Activated T-cell treated with anti-CD3 and anti-CD28 coated beads, Interleukin-2, amount 50 U/mL, for 24 hours (primary cell): ENCODE results near the gene CTU2.

Source experiments
- DNase-seq: peaks from one replicate; pipeline ENCODE4 v3.0.0-alpha.2; 2020
- H3K27ac Mint-ChIP-seq: 2 replicates; pipeline ENCODE4 v1.8.0; 2020; ENCODE audit warnings: mild to moderate bottlenecking, mixed read lengths
- H3K27me3 Mint-ChIP-seq: 2 replicates; pipeline ENCODE4 v1.8.0; 2020; ENCODE audit warnings: mixed read lengths
- H3K36me3 Mint-ChIP-seq: 2 replicates; pipeline ENCODE4 v1.8.0; 2020; ENCODE audit warnings: low read depth, mixed read lengths
- H3K4me1 Mint-ChIP-seq: 2 replicates; pipeline ENCODE4 v1.8.0; 2020; ENCODE audit warnings: low read depth, mixed read lengths
- H3K4me3 Mint-ChIP-seq: 2 replicates; pipeline ENCODE4 v1.8.0; 2020; ENCODE audit warnings: mild to moderate bottlenecking, moderate library complexity, mixed read lengths
- H3K9me3 Mint-ChIP-seq: 2 replicates; pipeline ENCODE4 v1.8.0; 2020; ENCODE audit warnings: mixed read lengths

CTU2 gene

GRCh38 chr16:88711750-88712340 is 5.5 kb downstream of the CTU2 start:
- DNase-seq = no peak
- Mint-ChIP-seq H3K9me3 (no peaks in the 10 kb centered on the region), H3K27me3 (no peaks in the 10 kb centered on the region), H3K27ac (peak overlapping the region; percentile 67), H3K36me3 (peaks cover 79% of the 10 kb centered on the region), H3K4me1 (peaks cover 39% of the 10 kb centered on the region), H3K4me3 (no peak overlapping the region)

- Mint-ChIP-seq H3K27me3 (no peaks in the 10 kb centered on the region), H3K4me3 (no peak overlapping the region), H3K4me1 (peaks cover 32% of the 10 kb centered on the region), H3K9me3 (no peaks in the 10 kb centered on the region), H3K36me3 (peaks cover 79% of the 10 kb centered on the region), H3K27ac (peak overlapping the region; percentile 67)
- no peak for DNase-seq
Measured at GRCh38 chr16:88712362-88712979, 6.2 kb downstream of the CTU2 start.

- no peak overlapping the region for H3K4me3 Mint-ChIP-seq
- peaks cover 27% of the 10 kb centered on the region for H3K4me1 Mint-ChIP-seq
- H3K36me3 Mint-ChIP-seq = peaks cover 84% of the 10 kb centered on the region
- no peaks in the 10 kb centered on the region for H3K9me3 Mint-ChIP-seq
- H3K27ac Mint-ChIP-seq = peak overlapping the region; percentile 61
- no peak for DNase-seq
- no peaks in the 10 kb centered on the region for H3K27me3 Mint-ChIP-seq
Measured at GRCh38 chr16:88713054-88713453, 6.8 kb downstream of the CTU2 start.

- Mint-ChIP-seq H3K27ac (peak overlapping the region; percentile 61), H3K36me3 (peaks cover 84% of the 10 kb centered on the region), H3K4me1 (peaks cover 20% of the 10 kb centered on the region), H3K4me3 (no peak overlapping the region), H3K9me3 (no peaks in the 10 kb centered on the region), H3K27me3 (no peaks in the 10 kb centered on the region)
- no peak for DNase-seq
Measured at GRCh38 chr16:88713568-88714419, 7.5 kb downstream of the CTU2 start.

DNA sequence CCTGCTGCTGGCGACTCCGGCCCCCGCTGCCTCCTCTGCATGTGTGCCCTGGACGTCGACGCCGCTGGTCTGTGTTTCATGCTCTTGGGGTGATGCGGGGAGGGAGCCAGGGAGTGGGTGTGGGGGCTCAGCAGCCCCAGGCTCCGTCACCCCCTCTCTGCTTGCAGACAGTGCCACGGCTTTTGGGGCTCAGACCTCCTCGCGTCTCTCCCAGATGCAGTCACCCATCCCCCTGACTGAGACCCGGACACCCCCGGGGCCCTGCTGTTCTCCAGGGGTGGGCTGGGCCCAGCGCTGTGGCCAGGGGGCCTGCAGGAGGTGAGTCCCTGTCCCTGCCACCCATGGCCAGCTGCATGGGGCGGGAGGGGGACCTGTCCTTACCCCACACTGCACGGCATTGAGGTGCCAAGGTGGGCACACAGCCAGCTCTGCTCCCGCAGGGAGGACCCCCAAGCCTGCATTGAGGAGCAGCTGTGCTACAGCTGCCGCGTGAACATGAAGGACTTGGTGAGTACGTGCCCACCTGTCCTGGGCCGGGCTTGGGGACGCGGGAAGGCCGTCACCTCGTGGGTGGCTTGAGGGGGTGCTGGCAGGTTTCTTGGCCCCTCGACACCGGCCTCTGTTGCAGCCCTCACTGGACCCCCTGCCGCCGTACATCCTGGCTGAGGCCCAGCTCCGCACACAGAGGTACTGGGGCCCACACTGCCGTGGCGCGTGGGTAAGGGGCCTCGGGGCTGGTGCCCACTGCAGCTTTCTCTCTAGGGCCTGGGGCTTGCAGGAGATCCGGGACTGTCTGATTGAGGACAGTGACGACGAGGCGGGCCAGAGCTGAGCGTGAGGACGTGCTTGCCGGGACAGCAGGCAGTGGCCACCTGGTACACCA is 8.4 kb downstream of the CTU2 start:
- DNase-seq = no peak
- Mint-ChIP-seq H3K36me3 (peaks cover 84% of the 10 kb centered on the region), H3K4me3 (no peak overlapping the region), H3K4me1 (peaks cover 13% of the 10 kb centered on the region), H3K27me3 (no peaks in the 10 kb centered on the region), H3K27ac (peak overlapping the region; percentile 63), H3K9me3 (no peaks in the 10 kb centered on the region)

DNA sequence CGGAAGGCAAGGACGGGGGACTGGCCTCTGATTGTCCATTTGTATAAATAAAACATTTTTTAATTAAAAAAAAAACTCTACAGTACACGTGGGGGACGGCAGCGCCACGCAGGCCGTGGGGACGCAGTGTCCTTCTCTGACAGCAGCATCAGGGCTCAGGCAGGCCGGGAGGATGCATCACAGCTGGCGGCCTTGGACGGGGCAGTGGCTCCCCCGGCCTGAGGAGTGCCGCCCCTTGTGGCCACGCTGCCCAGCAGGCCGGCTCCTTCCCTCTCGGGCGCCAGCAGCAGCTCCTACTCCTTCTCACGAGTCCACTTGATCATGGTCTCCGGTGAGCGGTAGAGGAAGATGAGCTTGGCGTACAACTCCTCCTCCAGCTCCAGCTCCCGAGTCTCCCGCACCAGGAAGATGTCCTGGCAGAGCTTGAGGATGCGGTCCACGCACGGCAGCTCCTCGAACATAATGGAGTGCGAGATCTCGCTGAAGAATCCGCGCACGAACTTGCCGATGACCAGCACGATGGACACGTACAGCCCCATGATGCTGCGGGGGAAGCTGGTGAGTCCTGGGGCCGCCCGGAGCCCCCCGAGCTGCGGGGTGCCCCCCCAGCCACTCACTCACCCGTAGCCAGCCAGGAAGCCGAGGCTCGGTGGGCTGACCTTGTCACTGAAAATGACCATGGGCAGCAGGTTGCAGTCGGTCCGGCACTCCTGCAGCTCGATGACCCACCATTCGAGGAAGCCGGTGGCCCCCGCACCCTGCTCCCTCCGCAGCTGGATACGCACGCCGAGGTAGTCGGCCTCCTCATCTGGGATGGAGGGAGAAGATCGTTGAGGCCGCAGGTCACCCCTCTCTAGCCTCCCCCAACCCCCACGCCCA is 9.2 kb downstream of the CTU2 start:
- Mint-ChIP-seq H3K9me3 (no peaks in the 10 kb centered on the region), H3K4me1 (peaks cover 11% of the 10 kb centered on the region), H3K36me3 (peaks cover 85% of the 10 kb centered on the region), H3K27me3 (no peaks in the 10 kb centered on the region), H3K27ac (peak overlapping the region; percentile 63), H3K4me3 (no peak overlapping the region)
- DNase-seq = no peak

DNA sequence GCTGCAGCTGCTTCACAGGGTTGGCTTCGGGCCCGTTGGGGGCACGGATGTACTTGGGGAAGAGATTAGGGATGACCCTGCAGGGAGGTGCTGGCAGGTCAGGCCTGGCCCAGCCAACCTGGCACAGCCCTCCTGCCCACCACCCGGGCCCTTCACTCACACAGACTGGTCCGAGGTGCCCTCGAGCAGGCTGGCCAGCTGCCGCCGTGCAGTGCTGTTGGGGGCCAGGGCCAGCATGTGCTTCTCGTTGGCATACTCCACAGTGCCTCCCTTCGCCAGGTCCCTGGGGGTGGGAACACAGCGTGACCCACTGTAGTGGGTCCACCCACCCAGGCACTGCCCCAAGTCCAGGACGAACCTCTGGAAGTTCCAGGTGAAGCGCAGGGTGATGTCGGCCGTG is 9.9 kb downstream of the CTU2 start:
- no peaks in the 10 kb centered on the region for H3K27me3 Mint-ChIP-seq
- H3K36me3 Mint-ChIP-seq = peaks cover 85% of the 10 kb centered on the region
- peaks cover 7% of the 10 kb centered on the region for H3K4me1 Mint-ChIP-seq
- no peaks in the 10 kb centered on the region for H3K9me3 Mint-ChIP-seq
- H3K27ac Mint-ChIP-seq = no peak overlapping the region
- no peak for DNase-seq
- no peak overlapping the region for H3K4me3 Mint-ChIP-seq

DNA sequence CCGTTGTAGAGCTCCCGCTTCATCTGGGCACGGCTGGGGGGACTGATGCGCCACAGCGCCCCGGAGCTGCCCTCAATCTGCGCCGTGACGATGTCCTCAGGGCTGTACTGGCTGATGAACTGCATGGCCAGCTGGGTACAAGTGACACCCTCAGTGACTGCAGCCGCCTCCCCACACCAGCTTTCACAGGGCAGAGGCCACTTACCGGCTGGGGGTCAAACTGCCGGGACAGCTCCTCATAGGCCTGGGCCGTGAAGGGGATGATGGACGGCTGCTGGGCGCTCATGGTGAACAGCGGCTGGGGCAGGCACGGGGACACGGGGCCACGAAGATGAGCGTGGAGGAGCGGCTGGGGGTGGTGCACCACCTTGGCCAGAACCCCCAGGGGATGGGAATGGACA is 10.3 kb downstream of the CTU2 start:
- peaks cover 84% of the 10 kb centered on the region for H3K36me3 Mint-ChIP-seq
- no peak for DNase-seq
- H3K4me3 Mint-ChIP-seq = no peak overlapping the region
- H3K27me3 Mint-ChIP-seq = no peaks in the 10 kb centered on the region
- no peak overlapping the region for H3K27ac Mint-ChIP-seq
- no peaks in the 10 kb centered on the region for H3K9me3 Mint-ChIP-seq
- H3K4me1 Mint-ChIP-seq = peaks cover 4% of the 10 kb centered on the region

DNA sequence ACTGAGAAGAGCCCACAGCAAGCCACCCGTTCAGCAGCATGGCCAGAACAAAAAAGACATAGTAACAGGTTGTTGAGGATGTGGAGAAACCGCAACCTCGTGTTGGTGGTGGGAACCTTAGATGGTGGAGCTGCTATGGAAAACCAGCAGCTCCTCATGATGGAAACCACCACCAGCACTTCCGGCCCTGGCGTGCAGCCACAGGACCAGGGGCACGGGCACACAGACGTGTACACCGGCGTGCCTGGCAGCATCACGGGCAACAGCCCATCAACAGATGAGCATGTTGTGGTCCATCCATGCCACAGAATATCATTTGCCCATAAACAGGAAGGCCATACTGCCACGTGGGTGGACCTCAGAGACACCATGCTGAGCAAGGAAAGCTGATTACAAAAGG is 11.9 kb downstream of the CTU2 start:
- no peaks in the 10 kb centered on the region for H3K4me1 Mint-ChIP-seq
- H3K9me3 Mint-ChIP-seq = no peaks in the 10 kb centered on the region
- no peak overlapping the region for H3K4me3 Mint-ChIP-seq
- H3K27me3 Mint-ChIP-seq = no peaks in the 10 kb centered on the region
- DNase-seq = no peak
- H3K36me3 Mint-ChIP-seq = peaks cover 88% of the 10 kb centered on the region
- H3K27ac Mint-ChIP-seq = peak overlapping the region; percentile 68

- Mint-ChIP-seq H3K27me3 (no peaks in the 10 kb centered on the region), H3K9me3 (no peaks in the 10 kb centered on the region), H3K4me3 (no peak overlapping the region), H3K27ac (peak overlapping the region; percentile 47), H3K36me3 (peaks cover 90% of the 10 kb centered on the region), H3K4me1 (no peaks in the 10 kb centered on the region)
- DNase-seq = no peak
Measured at GRCh38 chr16:88719267-88719932, 13.1 kb downstream of the CTU2 start.

DNA sequence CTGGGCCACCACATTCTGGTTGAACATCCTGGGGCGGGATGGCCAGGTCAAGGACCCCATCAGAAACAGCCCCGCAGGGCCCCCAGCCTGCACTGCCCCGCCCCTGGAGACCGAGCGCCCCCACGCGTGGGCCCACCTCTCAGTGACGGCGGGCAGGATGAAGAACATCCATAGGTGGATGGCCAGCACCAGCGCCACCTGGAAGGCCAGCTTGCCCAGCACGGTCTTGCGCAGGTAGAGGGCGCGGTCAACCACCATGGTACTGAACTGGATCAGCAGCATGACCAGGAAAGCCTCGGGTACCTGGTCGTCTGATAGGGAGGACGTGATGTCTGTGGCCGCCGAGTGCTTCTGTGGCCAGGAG is 13.6 kb downstream of the CTU2 start:
- Mint-ChIP-seq H3K36me3 (peaks cover 90% of the 10 kb centered on the region), H3K4me3 (no peak overlapping the region), H3K27me3 (no peaks in the 10 kb centered on the region), H3K9me3 (no peaks in the 10 kb centered on the region), H3K4me1 (no peaks in the 10 kb centered on the region), H3K27ac (peak overlapping the region; percentile 71)
- no peak for DNase-seq

DNA sequence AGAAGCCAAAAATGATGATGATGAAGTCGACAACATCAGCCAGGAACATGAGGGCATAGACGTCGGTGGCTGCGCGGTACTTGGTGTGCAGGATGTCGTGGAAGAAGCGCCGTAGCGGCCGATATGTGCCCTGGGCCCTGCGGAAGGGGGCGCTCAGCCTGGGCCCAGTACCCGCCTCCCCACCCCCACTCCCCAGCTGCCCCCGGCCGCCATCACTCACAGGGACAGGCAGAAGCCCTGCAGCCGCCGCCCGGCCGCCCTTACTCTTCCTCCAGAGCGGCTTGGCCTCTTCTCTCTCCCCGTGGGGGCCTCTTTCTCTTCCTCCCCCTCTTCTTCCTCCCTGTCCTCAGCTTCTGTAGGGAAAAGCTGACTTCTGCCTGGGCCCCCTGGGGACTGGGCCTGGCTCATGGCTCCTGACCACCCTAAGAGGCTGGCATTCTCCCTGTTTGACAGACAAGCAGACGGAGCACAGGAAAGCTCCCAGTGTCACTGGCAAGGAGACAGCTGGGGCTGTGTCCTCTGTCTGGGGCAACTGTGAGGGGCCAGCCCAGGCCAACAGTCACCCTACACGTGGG is 14.2 kb downstream of the CTU2 start:
- Mint-ChIP-seq H3K27ac (peak overlapping the region; percentile 80), H3K4me1 (no peaks in the 10 kb centered on the region), H3K4me3 (no peak overlapping the region), H3K9me3 (no peaks in the 10 kb centered on the region), H3K27me3 (no peaks in the 10 kb centered on the region), H3K36me3 (peaks cover 91% of the 10 kb centered on the region)
- DNase-seq = no peak

DNA sequence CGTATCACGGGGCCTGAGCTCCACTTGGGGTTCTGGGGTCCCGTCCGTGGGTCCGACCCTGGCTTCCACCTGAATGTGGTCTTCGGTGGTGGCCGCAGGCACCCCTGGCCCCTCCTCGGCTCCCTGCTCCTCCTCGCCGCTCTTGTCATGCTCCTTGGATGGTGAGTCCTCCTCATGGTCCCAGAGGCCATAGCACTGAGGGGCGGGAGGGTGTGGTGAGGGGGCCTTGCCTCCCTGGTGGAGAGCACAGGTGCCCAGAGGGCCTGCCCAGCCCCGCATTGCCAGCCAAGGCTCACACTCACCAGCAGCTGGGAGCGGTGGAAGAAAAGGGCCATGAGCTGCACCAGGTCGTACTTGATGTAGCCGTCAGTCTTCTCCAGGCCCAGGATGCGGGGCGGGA is 14.9 kb downstream of the CTU2 start:
- no peak overlapping the region for H3K4me3 Mint-ChIP-seq
- no peaks in the 10 kb centered on the region for H3K9me3 Mint-ChIP-seq
- DNase-seq = no peak
- H3K4me1 Mint-ChIP-seq = no peaks in the 10 kb centered on the region
- no peaks in the 10 kb centered on the region for H3K27me3 Mint-ChIP-seq
- peaks cover 90% of the 10 kb centered on the region for H3K36me3 Mint-ChIP-seq
- no peak overlapping the region for H3K27ac Mint-ChIP-seq
